ENCODE data around the gene ALOX15.
"Not testable (repeated sequence)": the region's sequence is repeated elsewhere in the genome, so short reads cannot be mapped to it uniquely, and the experiment has no call there.

DNA sequence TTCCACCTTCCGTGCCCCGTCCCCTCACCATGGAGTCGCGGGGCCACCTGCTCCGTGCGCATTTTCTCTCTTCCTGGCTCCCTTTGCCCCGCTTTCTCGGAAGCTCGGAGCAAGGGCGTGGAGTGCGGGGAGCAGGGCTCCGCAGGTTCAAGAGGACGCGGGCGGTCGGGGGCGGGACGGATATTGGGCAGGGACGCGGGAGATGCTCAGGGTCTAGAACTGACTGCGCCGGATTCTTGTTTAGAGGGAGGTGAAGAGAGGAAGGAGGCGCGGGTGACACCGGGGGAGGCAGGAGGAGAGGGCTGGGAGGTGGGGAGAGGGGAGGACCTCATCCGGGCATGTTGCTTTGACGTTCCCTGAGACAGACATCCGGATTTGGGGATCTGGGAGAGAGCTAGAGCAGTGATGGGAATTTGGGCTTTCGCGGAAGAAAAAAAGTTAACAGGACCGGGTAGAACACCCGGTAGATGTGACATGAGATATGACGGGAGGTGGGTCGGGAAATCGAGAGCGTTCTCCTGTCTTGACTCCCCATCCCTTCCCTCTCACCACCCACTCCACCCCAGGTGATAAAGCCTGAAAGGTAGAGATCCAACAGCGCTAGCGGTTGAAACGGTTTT, 799 bp downstream of the ALOX15 start:
- TF ChIP-seq ASH2L (IDR thresholded peaks at IDR 0.05; ENCODE audit: borderline replicate concordance, low read depth); ZNF384 (IDR thresholded peaks at IDR 0.05; ENCODE audit: borderline replicate concordance, low read depth, low read length); POLR2AphosphoS5 (IDR thresholded peaks at IDR 0.05; ENCODE audit: low read length); BCL11A (IDR thresholded peaks at IDR 0.05; ENCODE audit: low read depth, low read length); NFIC (IDR thresholded peaks at IDR 0.05; ENCODE audit: low read depth, low read length); EP300 (IDR thresholded peaks at IDR 0.05; ENCODE audit: borderline replicate concordance in 1 of 2, control insufficient read depth in 1 of 2, low read depth in 2 of 2, low read length in 2 of 2); CEBPB (IDR thresholded peaks at IDR 0.05; ENCODE audit: borderline replicate concordance in 1 of 2, low read depth in 2 of 2, low read length in 2 of 2); NR2C2 (IDR thresholded peaks at IDR 0.05; ENCODE audit: borderline replicate concordance, control insufficient read depth, insufficient read length, low read depth); SRF (IDR thresholded peaks at IDR 0.05; ENCODE audit: low read depth in 2 of 2, low read length in 2 of 2); MXI1 (IDR thresholded peaks at IDR 0.05; ENCODE audit: low read depth, low read length); SMC3 (IDR thresholded peaks at IDR 0.05; ENCODE audit: borderline replicate concordance, low read length): not testable (repeated sequence)
- TF ChIP-seq, protein P1, sequence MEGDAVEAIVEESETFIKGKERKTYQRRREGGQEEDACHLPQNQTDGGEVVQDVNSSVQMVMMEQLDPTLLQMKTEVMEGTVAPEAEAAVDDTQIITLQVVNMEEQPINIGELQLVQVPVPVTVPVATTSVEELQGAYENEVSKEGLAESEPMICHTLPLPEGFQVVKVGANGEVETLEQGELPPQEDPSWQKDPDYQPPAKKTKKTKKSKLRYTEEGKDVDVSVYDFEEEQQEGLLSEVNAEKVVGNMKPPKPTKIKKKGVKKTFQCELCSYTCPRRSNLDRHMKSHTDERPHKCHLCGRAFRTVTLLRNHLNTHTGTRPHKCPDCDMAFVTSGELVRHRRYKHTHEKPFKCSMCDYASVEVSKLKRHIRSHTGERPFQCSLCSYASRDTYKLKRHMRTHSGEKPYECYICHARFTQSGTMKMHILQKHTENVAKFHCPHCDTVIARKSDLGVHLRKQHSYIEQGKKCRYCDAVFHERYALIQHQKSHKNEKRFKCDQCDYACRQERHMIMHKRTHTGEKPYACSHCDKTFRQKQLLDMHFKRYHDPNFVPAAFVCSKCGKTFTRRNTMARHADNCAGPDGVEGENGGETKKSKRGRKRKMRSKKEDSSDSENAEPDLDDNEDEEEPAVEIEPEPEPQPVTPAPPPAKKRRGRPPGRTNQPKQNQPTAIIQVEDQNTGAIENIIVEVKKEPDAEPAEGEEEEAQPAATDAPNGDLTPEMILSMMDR (IDR thresholded peaks at IDR 0.05 in 2 of 3, conservative IDR thresholded peaks at IDR 0.05 in 1 of 3; ENCODE audit: control insufficient read depth in 2 of 3, extremely low read depth in 1 of 3, insufficient read depth in 1 of 3, low read depth in 3 of 3, low read length in 3 of 3) = not testable (repeated sequence)
- TF ChIP-seq, protein P2, sequence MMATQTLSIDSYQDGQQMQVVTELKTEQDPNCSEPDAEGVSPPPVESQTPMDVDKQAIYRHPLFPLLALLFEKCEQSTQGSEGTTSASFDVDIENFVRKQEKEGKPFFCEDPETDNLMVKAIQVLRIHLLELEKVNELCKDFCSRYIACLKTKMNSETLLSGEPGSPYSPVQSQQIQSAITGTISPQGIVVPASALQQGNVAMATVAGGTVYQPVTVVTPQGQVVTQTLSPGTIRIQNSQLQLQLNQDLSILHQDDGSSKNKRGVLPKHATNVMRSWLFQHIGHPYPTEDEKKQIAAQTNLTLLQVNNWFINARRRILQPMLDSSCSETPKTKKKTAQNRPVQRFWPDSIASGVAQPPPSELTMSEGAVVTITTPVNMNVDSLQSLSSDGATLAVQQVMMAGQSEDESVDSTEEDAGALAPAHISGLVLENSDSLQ (IDR thresholded peaks at IDR 0.05) = not testable (repeated sequence)
- TF ChIP-seq, protein P3, sequence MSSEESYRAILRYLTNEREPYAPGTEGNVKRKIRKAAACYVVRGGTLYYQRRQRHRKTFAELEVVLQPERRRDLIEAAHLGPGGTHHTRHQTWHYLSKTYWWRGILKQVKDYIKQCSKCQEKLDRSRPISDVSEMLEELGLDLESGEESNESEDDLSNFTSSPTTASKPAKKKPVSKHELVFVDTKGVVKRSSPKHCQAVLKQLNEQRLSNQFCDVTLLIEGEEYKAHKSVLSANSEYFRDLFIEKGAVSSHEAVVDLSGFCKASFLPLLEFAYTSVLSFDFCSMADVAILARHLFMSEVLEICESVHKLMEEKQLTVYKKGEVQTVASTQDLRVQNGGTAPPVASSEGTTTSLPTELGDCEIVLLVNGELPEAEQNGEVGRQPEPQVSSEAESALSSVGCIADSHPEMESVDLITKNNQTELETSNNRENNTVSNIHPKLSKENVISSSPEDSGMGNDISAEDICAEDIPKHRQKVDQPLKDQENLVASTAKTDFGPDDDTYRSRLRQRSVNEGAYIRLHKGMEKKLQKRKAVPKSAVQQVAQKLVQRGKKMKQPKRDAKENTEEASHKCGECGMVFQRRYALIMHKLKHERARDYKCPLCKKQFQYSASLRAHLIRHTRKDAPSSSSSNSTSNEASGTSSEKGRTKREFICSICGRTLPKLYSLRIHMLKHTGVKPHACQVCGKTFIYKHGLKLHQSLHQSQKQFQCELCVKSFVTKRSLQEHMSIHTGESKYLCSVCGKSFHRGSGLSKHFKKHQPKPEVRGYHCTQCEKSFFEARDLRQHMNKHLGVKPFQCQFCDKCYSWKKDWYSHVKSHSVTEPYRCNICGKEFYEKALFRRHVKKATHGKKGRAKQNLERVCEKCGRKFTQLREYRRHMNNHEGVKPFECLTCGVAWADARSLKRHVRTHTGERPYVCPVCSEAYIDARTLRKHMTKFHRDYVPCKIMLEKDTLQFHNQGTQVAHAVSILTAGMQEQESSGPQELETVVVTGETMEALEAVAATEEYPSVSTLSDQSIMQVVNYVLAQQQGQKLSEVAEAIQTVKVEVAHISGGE (CRISPR knock-in tag; IDR thresholded peaks at IDR 0.05) = not testable (repeated sequence)
